HCT116 (cell line): ENCODE measurements around the gene FBH1.
"Not testable (repeated sequence)": the region's sequence is repeated elsewhere in the genome, so short reads cannot be mapped to it uniquely, and the experiment has no call there.

Source experiments
- EGR1 ChIP-seq: IDR thresholded peaks from 2 replicates; pipeline ENCODE4 v1.6.1; 2012; ENCODE audit warnings: low read depth
- EZH2 ChIP-seq: fragments of 200-600 bp; sonication (generic); IDR thresholded peaks from 2 replicates; pipeline ENCODE4 v1.6.1; 2017; ENCODE audit warnings: antibody characterized with exemption, mixed run types
- EZH2phosphoT487 ChIP-seq: fragments of 200-600 bp; IDR thresholded peaks from 2 replicates; pipeline ENCODE4 v1.6.1; 2018; ENCODE audit warnings: antibody characterized with exemption, borderline replicate concordance
- MAX ChIP-seq: IDR thresholded peaks from 2 replicates; pipeline ENCODE4 v1.6.1; 2012
- POLR2A ChIP-seq: IDR thresholded peaks from 2 replicates; pipeline ENCODE4 v1.7.0; 2011; ENCODE audit warnings: borderline replicate concordance; ENCODE audit not compliant: insufficient read depth, insufficient read length; ENCODE audit errors: extremely low read depth
- POLR2AphosphoS5 ChIP-seq: IDR thresholded peaks from 2 replicates; pipeline ENCODE4 v1.6.1; 2011; ENCODE audit warnings: mild to moderate bottlenecking, low read depth, low read length, moderate library complexity
- SIN3A ChIP-seq: IDR thresholded peaks from 2 replicates; pipeline ENCODE4 v1.6.1; 2012; ENCODE audit warnings: low read depth
- YY1 ChIP-seq: IDR thresholded peaks from 2 replicates; pipeline ENCODE4 v1.6.1; 2011; ENCODE audit warnings: low read length, low read depth, moderate library complexity, mild to moderate bottlenecking; ENCODE audit not compliant: insufficient replicate concordance; ENCODE audit errors: extremely low read depth
- ZFX ChIP-seq: fragments of 450-650 bp; IDR thresholded peaks from 2 replicates; pipeline ENCODE4 v1.6.1; 2017
- TF ChIP-seq, protein P1 (sequence below), 3 experiments: fragments of 200-600 bp in 1 of 3; sonication (generic) in 1 of 3; IDR thresholded peaks in 2 of 3; conservative IDR thresholded peaks in 1 of 3; 2 replicates each; pipeline ENCODE4 v1.5.1; 2012 to 2017; ENCODE audit warnings: low read depth in 2 of 3, low read length in 2 of 3, antibody characterized with exemption in 1 of 3, borderline replicate concordance in 1 of 3, control low read depth in 1 of 3, mild to moderate bottlenecking in 1 of 3, mixed read lengths in 1 of 3, mixed run types in 1 of 3, moderate library complexity in 1 of 3; ENCODE audit not compliant: insufficient read depth in 1 of 3

- TF ChIP-seq, protein P1, sequence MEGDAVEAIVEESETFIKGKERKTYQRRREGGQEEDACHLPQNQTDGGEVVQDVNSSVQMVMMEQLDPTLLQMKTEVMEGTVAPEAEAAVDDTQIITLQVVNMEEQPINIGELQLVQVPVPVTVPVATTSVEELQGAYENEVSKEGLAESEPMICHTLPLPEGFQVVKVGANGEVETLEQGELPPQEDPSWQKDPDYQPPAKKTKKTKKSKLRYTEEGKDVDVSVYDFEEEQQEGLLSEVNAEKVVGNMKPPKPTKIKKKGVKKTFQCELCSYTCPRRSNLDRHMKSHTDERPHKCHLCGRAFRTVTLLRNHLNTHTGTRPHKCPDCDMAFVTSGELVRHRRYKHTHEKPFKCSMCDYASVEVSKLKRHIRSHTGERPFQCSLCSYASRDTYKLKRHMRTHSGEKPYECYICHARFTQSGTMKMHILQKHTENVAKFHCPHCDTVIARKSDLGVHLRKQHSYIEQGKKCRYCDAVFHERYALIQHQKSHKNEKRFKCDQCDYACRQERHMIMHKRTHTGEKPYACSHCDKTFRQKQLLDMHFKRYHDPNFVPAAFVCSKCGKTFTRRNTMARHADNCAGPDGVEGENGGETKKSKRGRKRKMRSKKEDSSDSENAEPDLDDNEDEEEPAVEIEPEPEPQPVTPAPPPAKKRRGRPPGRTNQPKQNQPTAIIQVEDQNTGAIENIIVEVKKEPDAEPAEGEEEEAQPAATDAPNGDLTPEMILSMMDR (IDR thresholded peaks at IDR 0.05 in 2 of 3, conservative IDR thresholded peaks at IDR 0.05 in 1 of 3; ENCODE audit: borderline replicate concordance in 1 of 3, insufficient read depth in 1 of 3, low read depth in 2 of 3, low read length in 2 of 3) = not testable (repeated sequence)
- not testable (repeated sequence) for TF ChIP-seq POLR2A, EZH2phosphoT487, ZFX, MAX, EGR1, EZH2, POLR2AphosphoS5, YY1, SIN3A
These were observed 23.5 kb upstream of the FBH1 start for GRCh38 chr10:5866451-5867081.
